Esophagus muscularis mucosa (tissue), 4 donors: ENCODE data around the gene TTC19. TPM values are rescaled to one million over a fixed set of nuclear protein-coding genes. Genes with fewer than 3 reads are reported as not detected.
"Not testable (repeated sequence)": the region's sequence is repeated elsewhere in the genome, so short reads cannot be mapped to it uniquely, and the experiment has no call there.

Experiments
- DNase-seq: peaks from one replicate; pipeline ENCODE4 v3.0.0-alpha.2; 2017; ENCODE audit errors: extremely low spot score
- H3K27ac ChIP-seq, 4 donors: fragments of 200-600 bp; sonication (generic); replicated peaks in 1 of 4; 1 replicate in 3 of 4; 2 replicates in 1 of 4; pipeline ENCODE4 v1.5.1; 2016 to 2019; ENCODE audit warnings: mild to moderate bottlenecking in 1 of 4
- H3K27me3 ChIP-seq, 4 donors: fragments of 200-600 bp; sonication (generic); one replicate each; pipeline versions ENCODE4 v1.5.1 to v1.6.0; 2016 to 2019
- H3K36me3 ChIP-seq, 4 donors: fragments of 200-600 bp; sonication (generic); one replicate each; pipeline ENCODE4 v1.5.1; 2016 to 2019
- H3K4me1 ChIP-seq, 4 donors: fragments of 200-600 bp; sonication (generic); one replicate each; pipeline ENCODE4 v1.5.1; 2016 to 2019
- H3K4me3 ChIP-seq, 4 donors: fragments of 200-600 bp; sonication (generic); 1 replicate in 2 of 4; 2 replicates in 2 of 4; pipeline ENCODE4 v1.5.1; 2016 to 2019; ENCODE audit warnings: mild to moderate bottlenecking in 4 of 4, moderate library complexity in 1 of 4
- H3K9me3 ChIP-seq, 4 donors: fragments of 200-600 bp; sonication (generic); 1 replicate in 3 of 4; 2 replicates in 1 of 4; pipeline ENCODE4 v1.5.1; 2016 to 2019
- CTCF ChIP-seq, 3 experiments: fragments of 200-600 bp in 2 of 3; fragments of 450-650 bp in 1 of 3; sonication (generic) in 2 of 3; IDR thresholded peaks; one replicate each; pipeline ENCODE4 v1.5.1; 2017 to 2019; ENCODE audit warnings: antibody characterized with exemption in 3 of 3, mild to moderate bottlenecking in 2 of 3, moderate library complexity in 1 of 3
- EP300 ChIP-seq: sonication (generic); formaldehyde crosslinking; IDR thresholded peaks from one replicate; pipeline ENCODE4 v1.6.1; 2017; ENCODE audit warnings: antibody characterized with exemption
- POLR2A ChIP-seq: fragments of 450-650 bp; IDR thresholded peaks from one replicate; pipeline ENCODE4 v1.6.1; 2017; ENCODE audit warnings: antibody characterized with exemption, moderate library complexity, mild to moderate bottlenecking, low read depth
- POLR2AphosphoS5 ChIP-seq, 2 donors: sonication (generic); formaldehyde crosslinking; IDR thresholded peaks; one replicate each; pipeline ENCODE4 v1.6.1; 2017; ENCODE audit warnings: antibody characterized with exemption in 2 of 2
- WGBS: methylation state at CpG from one replicate; pipeline ENCODE4 v1.1.5; 2018; 5-methylcytosine and 5-hydroxymethylcytosine counted together
- intact Hi-C: fragments of 100-400 bp; cut with DNase I; formaldehyde crosslinking; loops from one replicate; pipeline ENCODE4 v1.15.1; 2023
- total RNA-seq, 4 donors: library from RNA; depleted of rRNA; stranded (reverse); fragments of >200 nt; gene quantifications; one replicate each; pipeline versions ENCODE4 v1.1.0 to v1.2.1, GENCODE V29; 2016

TTC19 gene
- total RNA-seq, 4 donors from 2014 or later, result 40.9 to 56.4 (median 50.5) TPM

GRCh38 chr17:16052486-16052885 lies 52.9 kb downstream of the TTC19 start:
- 79% methylated on average over 1 of the region's 1 CpG for WGBS
- H3K36me3 ChIP-seq, result peaks cover 16 to 94% (median 62%) of the 10 kb centered on the region in 4 donors
- no peak for TF ChIP-seq CTCF (IDR thresholded peaks at IDR 0.05)
- no peak for TF ChIP-seq EP300
- TF ChIP-seq POLR2A, result no peak
- TF ChIP-seq POLR2AphosphoS5 (IDR thresholded peaks at IDR 0.05), result no peak
- no peaks in the 10 kb centered on the region for H3K27me3 ChIP-seq
- H3K4me3 ChIP-seq, result no peak overlapping the region
- H3K4me1 ChIP-seq, result peaks cover 0 to 5% (median 0%) of the 10 kb centered on the region in 4 donors
- intact Hi-C loops, result no loop called here
- H3K27ac ChIP-seq, result no peak overlapping the region
- no peaks in the 10 kb centered on the region for H3K9me3 ChIP-seq
- DNase-seq, result no peak

GRCh38 chr17:16055139-16055538 lies 55.5 kb downstream of the TTC19 start:
- H3K27ac ChIP-seq, intact Hi-C loops, DNase-seq, H3K27me3 ChIP-seq, H3K9me3 ChIP-seq, H3K4me1 ChIP-seq, H3K4me3 ChIP-seq: not testable (repeated sequence)
- peaks cover 21 to 91% (median 63%) of the 10 kb centered on the region in 4 donors for H3K36me3 ChIP-seq
- WGBS, result 75% methylated on average over 4 of the region's 4 CpGs

- Histone ChIP-seq H3K4me1 (no peaks in the 10 kb centered on the region), H3K36me3 (peaks cover 61 to 99% (median 87%) of the 10 kb centered on the region in 4 donors), H3K9me3 (no peaks in the 10 kb centered on the region), H3K27ac (no peak overlapping the region), H3K4me3 (no peak overlapping the region), H3K27me3 (no peaks in the 10 kb centered on the region)
- no peak for DNase-seq
- TF ChIP-seq EP300 (no peak), POLR2AphosphoS5 (IDR thresholded peaks at IDR 0.05) (no peak), POLR2A (no peak), CTCF (IDR thresholded peaks at IDR 0.05) (no peak)
- WGBS, result 85% methylated on average over 2 of the region's 2 CpGs
- intact Hi-C loops, result no loop called here
Measured at GRCh38 chr17:16061631-16062030, 62.0 kb downstream of the TTC19 start.

- Histone ChIP-seq H3K27me3 (no peaks in the 10 kb centered on the region), H3K4me1 (peaks cover 0 to 16% (median 13%) of the 10 kb centered on the region in 4 donors), H3K9me3 (no peaks in the 10 kb centered on the region), H3K36me3 (peaks cover 68 to 97% (median 82%) of the 10 kb centered on the region in 4 donors), H3K27ac (no peak overlapping the region), H3K4me3 (no peak overlapping the region)
- intact Hi-C loops, result no loop called here
- DNase-seq, result no peak
- WGBS, result over 99% methylated on average over 4 of the region's 4 CpGs
- TF ChIP-seq POLR2AphosphoS5 (IDR thresholded peaks at IDR 0.05) (no peak), CTCF (IDR thresholded peaks at IDR 0.05) (no peak), POLR2A (no peak), EP300 (no peak)
Measured at GRCh38 chr17:16066125-16066524, 66.5 kb downstream of the TTC19 start.

- Histone ChIP-seq H3K27ac (no peak overlapping the region), H3K27me3 (no peaks in the 10 kb centered on the region), H3K4me3 (no peak overlapping the region), H3K36me3 (peaks cover 51 to 97% (median 75%) of the 10 kb centered on the region in 4 donors), H3K9me3 (no peaks in the 10 kb centered on the region), H3K4me1 (peaks cover 0 to 16% (median 13%) of the 10 kb centered on the region in 4 donors)
- intact Hi-C loops, result no loop called here
- TF ChIP-seq CTCF (IDR thresholded peaks at IDR 0.05) (no peak), POLR2AphosphoS5 (IDR thresholded peaks at IDR 0.05) (no peak), POLR2A (no peak), EP300 (no peak)
- DNase-seq, result no peak
Measured at GRCh38 chr17:16068323-16068722, 68.7 kb downstream of the TTC19 start.
